GM23338 (cell line): ENCODE measurements around the gene HSD11B2. TPM values are rescaled to one million over a fixed set of nuclear protein-coding genes. Genes with fewer than 3 reads are reported as not detected.

ENCODE experiments used
- ATAC-seq: fragments of 200-7000 bp; cut with Tn5 transposase; 3 replicates; pipeline ENCODE4 v1.9.1; 2020
- DNase-seq: peaks from one replicate; pipeline ENCODE4 v3.0.0-alpha.2; 2015; ENCODE audit warnings: low spot score
- H2AFZ ChIP-seq: fragments of 200-600 bp; sonication (generic); 2 replicates; pipeline ENCODE4 v1.8.0; 2016; ENCODE audit warnings: antibody characterized with exemption, mild to moderate bottlenecking, moderate library complexity
- H3F3A ChIP-seq: fragments of 200-600 bp; sonication (generic); replicated peaks from 2 replicates; pipeline ENCODE4 v1.8.0; 2017; ENCODE audit warnings: antibody characterized with exemption, mixed run types, low read depth
- H3K27ac ChIP-seq: fragments of 200-600 bp; sonication (generic); 2 replicates; pipeline ENCODE4 v1.6.1; 2016; ENCODE audit warnings: low read depth
- H3K27me3 ChIP-seq: fragments of 200-600 bp; sonication (generic); 2 replicates; pipeline ENCODE4 v1.8.0; 2016; ENCODE audit warnings: mild to moderate bottlenecking, mixed run types, moderate library complexity; ENCODE audit not compliant: insufficient read depth
- H3K36me3 ChIP-seq: fragments of 200-600 bp; sonication (generic); 2 replicates; pipeline ENCODE4 v1.8.0; 2016; ENCODE audit warnings: mild to moderate bottlenecking; ENCODE audit not compliant: insufficient read depth
- H3K4me1 ChIP-seq: fragments of 200-600 bp; sonication (generic); 2 replicates; pipeline ENCODE4 v1.8.0; 2016; ENCODE audit warnings: mild to moderate bottlenecking, moderate library complexity; ENCODE audit not compliant: insufficient read depth
- H3K4me2 ChIP-seq: fragments of 200-600 bp; sonication (generic); 2 replicates; pipeline ENCODE4 v1.7.1; 2017; ENCODE audit warnings: mixed run types
- H3K4me3 ChIP-seq: fragments of 200-600 bp; sonication (generic); 2 replicates; pipeline ENCODE4 v1.6.1; 2016; ENCODE audit warnings: mixed run types
- H3K79me2 ChIP-seq: fragments of 200-600 bp; sonication (generic); replicated peaks from 2 replicates; pipeline ENCODE4 v1.8.0; 2017; ENCODE audit warnings: mild to moderate bottlenecking; ENCODE audit not compliant: insufficient read depth
- H3K9me2 ChIP-seq: fragments of 200-600 bp; sonication (generic); 2 replicates; pipeline ENCODE4 v1.8.0; 2017; ENCODE audit not compliant: insufficient read depth
- H4K20me1 ChIP-seq: fragments of 200-600 bp; sonication (generic); replicated peaks from 2 replicates; pipeline ENCODE4 v1.8.0; 2017; ENCODE audit warnings: mild to moderate bottlenecking; ENCODE audit not compliant: insufficient read depth
- H3K27ac Mint-ChIP-seq: 2 replicates; pipeline ENCODE4 v1.8.0; 2020; ENCODE audit warnings: inconsistent platforms, mild to moderate bottlenecking, moderate library complexity, mixed read lengths
- H3K27me3 Mint-ChIP-seq: 3 replicates; pipeline ENCODE4 v1.8.0; 2022; ENCODE audit warnings: low read depth, mild to moderate bottlenecking, moderate library complexity, mixed read lengths, inconsistent platforms; ENCODE audit not compliant: insufficient read depth, poor library complexity
- H3K36me3 Mint-ChIP-seq: 3 replicates; pipeline ENCODE4 v1.8.0; 2021; ENCODE audit warnings: low read depth, mild to moderate bottlenecking, inconsistent platforms, moderate library complexity, mixed read lengths
- H3K4me1 Mint-ChIP-seq: 3 replicates; pipeline ENCODE4 v1.8.0; 2020; ENCODE audit warnings: mild to moderate bottlenecking, inconsistent platforms, mixed read lengths
- H3K4me3 Mint-ChIP-seq: 3 replicates; pipeline ENCODE4 v1.8.0; 2021; ENCODE audit warnings: moderate library complexity, mild to moderate bottlenecking, inconsistent platforms, mixed read lengths
- H3K9me3 Mint-ChIP-seq: 3 replicates; pipeline ENCODE4 v1.8.0; 2020; ENCODE audit warnings: moderate library complexity, mild to moderate bottlenecking, inconsistent platforms, mixed read lengths
- CTCF ChIP-seq, 2 experiments: fragments of 200-600 bp in 1 of 2; sonication (generic) in 1 of 2; conservative IDR thresholded peaks; 2 replicates each; pipeline versions ENCODE4 v1.5.1 to v1.6.1; 2016 to 2017; ENCODE audit warnings: antibody characterized with exemption in 2 of 2, low read depth in 2 of 2, mild to moderate bottlenecking in 2 of 2, moderate library complexity in 1 of 2
- STAT1 ChIP-seq: IDR thresholded peaks from one replicate; pipeline ENCODE4 v1.6.1; 2016; ENCODE audit warnings: antibody characterized with exemption; ENCODE audit not compliant: unreplicated experiment
- ZNF331 ChIP-seq: fragments of 250-450 bp; sonication (Bioruptor Pico); IDR thresholded peaks from 2 replicates; pipeline ENCODE4 v1.5.0; 2020; ENCODE audit warnings: low read depth, mild to moderate bottlenecking, moderate library complexity
- polyA plus RNA-seq: library from polyadenylated mRNA; unstranded; fragments of >200 nt; fragmentation: Nextera tagmentation; extraction: Ambion mirVana; gene quantifications from 2 replicates; pipeline ENCODE4 v1.2.1, GENCODE V29; 2016
- total RNA-seq: library from RNA; depleted of rRNA; stranded (reverse); fragments of >200 nt; shearing (Covaris generic); gene quantifications from 2 replicates; pipeline ENCODE4 v1.2.3, GENCODE V29; 2014
- TF ChIP-seq, protein P1 (sequence below): IDR thresholded peaks from 2 replicates; pipeline ENCODE4 v1.6.1; 2016; ENCODE audit warnings: antibody characterized with exemption
- TF ChIP-seq, protein P2 (sequence below): fragments of 250-450 bp; sonication (Bioruptor Pico); IDR thresholded peaks from 2 replicates; pipeline ENCODE4 v1.5.0; 2020; ENCODE audit warnings: mild to moderate bottlenecking, moderate library complexity

HSD11B2 gene
- total and polyA plus RNA-seq, 2 experiments from 2014 or later: 14.8 to 23.0 TPM

- Mint-ChIP-seq H3K36me3 (peaks cover 16% of the 10 kb centered on the region), H3K4me3 (peak overlapping the region; percentile 7; the same call in 1 of the 3 replicates), H3K27me3 (peaks cover 37% of the 10 kb centered on the region), H3K27ac (no peak overlapping the region), H3K9me3 (peaks cover 3% of the 10 kb centered on the region; the same call in 1 of the 3 replicates), H3K4me1 (peaks cover 36% of the 10 kb centered on the region)
- Histone ChIP-seq H3F3A (0 out of 2 replicates have a peak, but pooled peaks cover 4% of the 10 kb centered on the region), H3K9me2 (no peaks in the 10 kb centered on the region), H3K27me3 (peaks cover 23% of the 10 kb centered on the region), H3K4me1 (peaks cover 24% of the 10 kb centered on the region), H3K4me2 (peak overlapping the region; percentile 98), H3K79me2 (no peaks in the 10 kb centered on the region), H2AFZ (no peak overlapping the region), H3K27ac (no peak overlapping the region), H3K4me3 (0 out of 2 replicates have a peak overlapping the region, but pooled peaks have one; percentile 85), H3K36me3 (peaks cover 3% of the 10 kb centered on the region; the same call in 1 of the 2 replicates), H4K20me1 (no peaks in the 10 kb centered on the region)
- no peak for DNase-seq
- TF ChIP-seq, protein P1, sequence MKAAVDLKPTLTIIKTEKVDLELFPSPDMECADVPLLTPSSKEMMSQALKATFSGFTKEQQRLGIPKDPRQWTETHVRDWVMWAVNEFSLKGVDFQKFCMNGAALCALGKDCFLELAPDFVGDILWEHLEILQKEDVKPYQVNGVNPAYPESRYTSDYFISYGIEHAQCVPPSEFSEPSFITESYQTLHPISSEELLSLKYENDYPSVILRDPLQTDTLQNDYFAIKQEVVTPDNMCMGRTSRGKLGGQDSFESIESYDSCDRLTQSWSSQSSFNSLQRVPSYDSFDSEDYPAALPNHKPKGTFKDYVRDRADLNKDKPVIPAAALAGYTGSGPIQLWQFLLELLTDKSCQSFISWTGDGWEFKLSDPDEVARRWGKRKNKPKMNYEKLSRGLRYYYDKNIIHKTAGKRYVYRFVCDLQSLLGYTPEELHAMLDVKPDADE: no peak
- no peak for TF ChIP-seq CTCF (conservative IDR thresholded peaks at IDR 0.05; ENCODE audit: low read depth in 2 of 2)
- no peak for TF ChIP-seq ZNF331 (CRISPR knock-in tag)
- no peak for ATAC-seq
These were observed 2.3 kb downstream of the HSD11B2 start for GRCh38 chr16:67433131-67433719.

- H3K27ac Mint-ChIP-seq: no peak overlapping the region
- peak; percentile 5; the same call in 1 of the 3 replicates for ATAC-seq
- no peak overlapping the region for H3K4me2 ChIP-seq
- H3K4me1 Mint-ChIP-seq: peaks cover 20% of the 10 kb centered on the region
- H4K20me1 ChIP-seq: no peaks in the 10 kb centered on the region
- H3K27ac ChIP-seq: no peak overlapping the region
- no peak overlapping the region for H3K4me3 Mint-ChIP-seq
- H3K36me3 ChIP-seq: peaks cover 3% of the 10 kb centered on the region; the same call in 1 of the 2 replicates
- peaks cover 9% of the 10 kb centered on the region; the same call in 1 of the 2 replicates for H3K4me1 ChIP-seq
- DNase-seq: no peak
- H3K9me3 Mint-ChIP-seq: peaks cover 3% of the 10 kb centered on the region; the same call in 1 of the 3 replicates
- no peaks in the 10 kb centered on the region for H3F3A ChIP-seq
- H3K36me3 Mint-ChIP-seq: peaks cover 19% of the 10 kb centered on the region
- H3K27me3 ChIP-seq: no peaks in the 10 kb centered on the region
- no peaks in the 10 kb centered on the region for H3K9me2 ChIP-seq
- H2AFZ ChIP-seq: no peak overlapping the region
- no peak overlapping the region for H3K4me3 ChIP-seq
- H3K79me2 ChIP-seq: no peaks in the 10 kb centered on the region
- peaks cover 25% of the 10 kb centered on the region for H3K27me3 Mint-ChIP-seq
- TF ChIP-seq, protein P2, sequence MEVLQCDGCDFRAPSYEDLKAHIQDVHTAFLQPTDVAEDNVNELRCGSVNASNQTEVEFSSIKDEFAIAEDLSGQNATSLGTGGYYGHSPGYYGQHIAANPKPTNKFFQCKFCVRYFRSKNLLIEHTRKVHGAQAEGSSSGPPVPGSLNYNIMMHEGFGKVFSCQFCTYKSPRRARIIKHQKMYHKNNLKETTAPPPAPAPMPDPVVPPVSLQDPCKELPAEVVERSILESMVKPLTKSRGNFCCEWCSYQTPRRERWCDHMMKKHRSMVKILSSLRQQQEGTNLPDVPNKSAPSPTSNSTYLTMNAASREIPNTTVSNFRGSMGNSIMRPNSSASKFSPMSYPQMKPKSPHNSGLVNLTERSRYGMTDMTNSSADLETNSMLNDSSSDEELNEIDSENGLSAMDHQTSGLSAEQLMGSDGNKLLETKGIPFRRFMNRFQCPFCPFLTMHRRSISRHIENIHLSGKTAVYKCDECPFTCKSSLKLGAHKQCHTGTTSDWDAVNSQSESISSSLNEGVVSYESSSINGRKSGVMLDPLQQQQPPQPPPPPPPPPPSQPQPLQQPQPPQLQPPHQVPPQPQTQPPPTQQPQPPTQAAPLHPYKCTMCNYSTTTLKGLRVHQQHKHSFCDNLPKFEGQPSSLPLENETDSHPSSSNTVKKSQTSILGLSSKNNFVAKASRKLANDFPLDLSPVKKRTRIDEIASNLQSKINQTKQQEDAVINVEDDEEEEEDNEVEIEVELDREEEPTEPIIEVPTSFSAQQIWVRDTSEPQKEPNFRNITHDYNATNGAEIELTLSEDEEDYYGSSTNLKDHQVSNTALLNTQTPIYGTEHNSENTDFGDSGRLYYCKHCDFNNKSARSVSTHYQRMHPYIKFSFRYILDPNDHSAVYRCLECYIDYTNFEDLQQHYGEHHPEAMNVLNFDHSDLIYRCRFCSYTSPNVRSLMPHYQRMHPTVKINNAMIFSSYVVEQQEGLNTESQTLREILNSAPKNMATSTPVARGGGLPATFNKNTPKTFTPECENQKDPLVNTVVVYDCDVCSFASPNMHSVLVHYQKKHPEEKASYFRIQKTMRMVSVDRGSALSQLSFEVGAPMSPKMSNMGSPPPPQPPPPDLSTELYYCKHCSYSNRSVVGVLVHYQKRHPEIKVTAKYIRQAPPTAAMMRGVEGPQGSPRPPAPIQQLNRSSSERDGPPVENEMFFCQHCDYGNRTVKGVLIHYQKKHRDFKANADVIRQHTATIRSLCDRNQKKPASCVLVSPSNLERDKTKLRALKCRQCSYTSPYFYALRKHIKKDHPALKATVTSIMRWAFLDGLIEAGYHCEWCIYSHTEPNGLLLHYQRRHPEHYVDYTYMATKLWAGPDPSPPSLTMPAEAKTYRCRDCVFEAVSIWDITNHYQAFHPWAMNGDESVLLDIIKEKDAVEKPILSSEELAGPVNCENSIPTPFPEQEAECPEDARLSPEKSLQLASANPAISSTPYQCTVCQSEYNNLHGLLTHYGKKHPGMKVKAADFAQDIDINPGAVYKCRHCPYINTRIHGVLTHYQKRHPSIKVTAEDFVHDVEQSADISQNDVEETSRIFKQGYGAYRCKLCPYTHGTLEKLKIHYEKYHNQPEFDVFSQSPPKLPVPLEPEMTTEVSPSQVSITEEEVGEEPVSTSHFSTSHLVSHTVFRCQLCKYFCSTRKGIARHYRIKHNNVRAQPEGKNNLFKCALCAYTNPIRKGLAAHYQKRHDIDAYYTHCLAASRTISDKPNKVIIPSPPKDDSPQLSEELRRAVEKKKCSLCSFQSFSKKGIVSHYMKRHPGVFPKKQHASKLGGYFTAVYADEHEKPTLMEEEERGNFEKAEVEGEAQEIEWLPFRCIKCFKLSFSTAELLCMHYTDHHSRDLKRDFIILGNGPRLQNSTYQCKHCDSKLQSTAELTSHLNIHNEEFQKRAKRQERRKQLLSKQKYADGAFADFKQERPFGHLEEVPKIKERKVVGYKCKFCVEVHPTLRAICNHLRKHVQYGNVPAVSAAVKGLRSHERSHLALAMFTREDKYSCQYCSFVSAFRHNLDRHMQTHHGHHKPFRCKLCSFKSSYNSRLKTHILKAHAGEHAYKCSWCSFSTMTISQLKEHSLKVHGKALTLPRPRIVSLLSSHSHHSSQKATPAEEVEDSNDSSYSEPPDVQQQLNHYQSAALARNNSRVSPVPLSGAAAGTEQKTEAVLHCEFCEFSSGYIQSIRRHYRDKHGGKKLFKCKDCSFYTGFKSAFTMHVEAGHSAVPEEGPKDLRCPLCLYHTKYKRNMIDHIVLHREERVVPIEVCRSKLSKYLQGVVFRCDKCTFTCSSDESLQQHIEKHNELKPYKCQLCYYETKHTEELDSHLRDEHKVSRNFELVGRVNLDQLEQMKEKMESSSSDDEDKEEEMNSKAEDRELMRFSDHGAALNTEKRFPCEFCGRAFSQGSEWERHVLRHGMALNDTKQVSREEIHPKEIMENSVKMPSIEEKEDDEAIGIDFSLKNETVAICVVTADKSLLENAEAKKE: no peak
- TF ChIP-seq ZNF331 (CRISPR knock-in tag) (no peak), CTCF (conservative IDR thresholded peaks at IDR 0.05; ENCODE audit: low read depth in 2 of 2) (no peak), STAT1 (no peak)
- TF ChIP-seq, protein P1: no peak
These were observed 4.8 kb downstream of the HSD11B2 start for GRCh38 chr16:67435758-67436164.
